Hindlimb muscle (tissue), 1 donor: ENCODE measurements around the gene TOGARAM2. TPM values are rescaled to one million over a fixed set of nuclear protein-coding genes. Genes with fewer than 3 reads are reported as not detected.
"Not testable (repeated sequence)": the region's sequence is repeated elsewhere in the genome, so short reads cannot be mapped to it uniquely, and the experiment has no call there.

ENCODE experiments used
- DNase-seq: peaks from one replicate; pipeline ENCODE4 v3.0.0-alpha.2; 2013
- polyA plus RNA-seq: library from polyadenylated mRNA; unstranded; fragments of 120-200 nt; gene quantifications from one replicate; pipeline ENCODE4 v1.2.1, GENCODE V29; 2013; ENCODE audit not compliant: insufficient read length

The TOGARAM2 gene
- polyA plus RNA-seq, 1 donor, result 0.83 TPM

DNA sequence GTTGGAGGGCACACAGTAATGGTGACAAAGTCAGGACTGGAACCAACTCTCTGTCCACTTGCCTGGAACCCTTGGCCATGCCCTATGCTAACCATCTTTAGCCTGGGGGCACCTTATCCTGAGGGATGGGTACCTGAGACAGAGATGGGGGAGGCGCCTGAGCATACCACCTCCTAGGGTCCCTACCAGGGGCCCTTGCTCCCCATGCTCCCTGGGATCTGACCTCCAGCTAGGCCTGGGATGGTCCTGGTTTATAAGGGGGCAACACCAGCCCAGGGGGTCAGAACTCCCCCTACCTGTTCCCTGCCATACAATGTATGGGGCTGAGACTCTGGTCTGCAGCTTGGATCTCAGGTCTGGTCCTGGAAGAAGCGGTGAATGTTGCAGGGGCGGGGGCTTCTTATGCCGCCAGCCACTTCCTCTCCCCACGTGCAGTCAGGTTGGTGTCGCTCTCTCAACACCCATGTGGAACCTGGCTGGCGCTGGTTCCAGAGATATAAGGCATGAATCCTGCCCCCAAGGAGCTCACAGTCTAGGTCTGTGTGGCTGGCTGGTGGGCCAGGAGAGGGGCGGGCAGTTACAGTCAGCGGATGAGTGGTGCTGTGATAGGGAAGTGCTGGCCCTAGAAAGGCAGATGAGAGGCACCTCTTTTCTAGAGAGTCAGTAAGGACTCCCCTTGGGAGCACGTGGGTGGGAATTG lies 3.8 kb upstream of the TOGARAM2 start:
- no peak for DNase-seq

DNA sequence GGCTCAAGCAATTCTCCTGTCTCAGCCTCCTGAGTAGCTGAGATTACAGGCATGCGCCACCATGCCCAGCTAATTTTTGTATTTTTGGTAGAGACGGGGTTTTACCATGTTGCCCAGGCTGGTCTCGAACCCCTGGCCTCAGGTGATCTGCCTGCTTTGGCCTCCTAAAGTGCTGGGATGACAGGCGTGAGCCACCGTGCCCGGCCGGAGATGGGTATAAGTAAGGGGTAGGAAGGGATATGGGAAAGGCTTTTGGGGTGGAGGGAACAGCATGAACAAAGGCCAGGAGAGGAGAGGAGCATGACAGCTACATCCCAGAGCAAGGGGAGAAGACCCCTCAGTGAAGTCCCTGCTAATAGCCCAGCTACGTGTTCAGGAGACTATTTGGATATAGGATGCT lies 3.1 kb upstream of the TOGARAM2 start:
- DNase-seq, result not testable (repeated sequence)

DNA sequence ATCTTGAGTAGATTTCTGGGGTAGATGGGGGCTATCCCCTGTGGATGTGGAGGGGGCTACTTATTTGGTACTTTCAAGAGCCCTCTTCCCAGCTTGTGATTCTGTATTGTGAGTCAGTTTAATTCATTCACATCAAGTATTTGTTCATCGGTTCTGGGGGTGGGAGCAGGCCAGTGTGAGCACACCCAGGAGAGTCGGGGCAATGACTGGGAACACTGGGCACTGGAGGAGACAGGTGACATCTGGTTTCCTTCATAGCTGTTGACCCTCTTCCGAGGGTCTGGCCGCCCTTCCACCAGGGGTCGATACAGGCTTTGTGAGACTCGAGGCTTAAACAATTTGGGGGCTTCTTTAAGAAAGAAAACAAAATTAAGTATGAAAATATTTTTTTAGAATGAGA lies 2.5 kb upstream of the TOGARAM2 start:
- no peak for DNase-seq

DNA sequence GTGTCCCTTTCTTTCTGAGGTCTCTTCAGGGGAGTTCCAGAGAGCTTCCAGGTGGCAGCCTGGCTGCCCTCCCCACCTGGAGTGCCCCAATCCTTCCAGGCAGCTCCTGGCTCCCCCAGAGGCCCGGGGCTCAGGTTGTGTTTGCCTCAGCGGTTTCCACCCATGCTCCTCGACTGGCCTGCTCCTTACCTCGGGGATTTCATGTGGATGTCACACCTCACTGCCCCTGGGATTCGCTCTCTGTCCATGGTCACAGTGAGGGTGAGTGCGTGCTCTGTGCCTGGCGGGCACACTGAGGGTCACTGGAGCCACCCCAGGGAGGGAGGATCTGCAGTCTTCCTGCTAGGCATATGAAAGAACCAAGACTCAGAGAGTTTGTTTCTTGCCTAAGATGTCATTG lies 2.1 kb upstream of the TOGARAM2 start:
- DNase-seq, result no peak

DNA sequence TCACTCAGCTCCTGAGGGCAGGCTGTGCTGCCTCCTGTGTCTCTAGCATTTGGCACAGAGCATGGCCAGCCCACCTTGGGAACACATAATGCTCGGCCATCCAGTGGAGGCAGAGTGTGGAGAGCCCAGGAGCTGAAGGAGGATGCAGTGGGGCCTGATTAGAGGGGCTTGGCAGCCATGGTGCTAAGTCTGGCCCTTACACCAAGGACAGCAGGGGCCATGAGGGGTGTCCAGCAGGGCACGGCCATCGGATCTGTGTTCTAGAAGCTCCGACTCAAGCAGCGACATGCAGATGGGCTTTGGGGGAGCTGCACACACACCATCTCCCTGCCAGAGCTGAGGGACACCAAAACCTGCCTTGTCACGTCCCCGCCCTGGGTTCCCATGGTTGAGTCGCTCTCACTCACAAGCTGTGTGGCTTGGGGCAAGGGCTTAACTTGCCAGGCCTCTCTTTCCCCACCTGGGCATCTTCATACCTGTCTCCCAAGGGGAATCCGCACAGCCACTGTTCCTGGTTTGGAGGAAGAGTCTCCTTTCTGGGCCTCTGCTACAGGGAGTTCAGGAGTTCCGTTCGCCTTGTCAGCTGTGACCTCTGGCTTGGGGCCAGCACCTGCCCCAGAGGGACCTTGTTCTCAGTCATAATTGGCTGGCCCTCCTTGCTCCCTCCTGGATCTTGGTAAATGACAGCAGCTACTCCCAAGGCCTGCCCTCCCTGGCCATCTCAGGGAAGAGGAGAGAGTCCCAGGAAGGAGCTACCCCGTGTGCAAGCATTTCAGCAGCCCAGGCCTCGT lies 1.3 kb upstream of the TOGARAM2 start:
- DNase-seq, result no peak

DNA sequence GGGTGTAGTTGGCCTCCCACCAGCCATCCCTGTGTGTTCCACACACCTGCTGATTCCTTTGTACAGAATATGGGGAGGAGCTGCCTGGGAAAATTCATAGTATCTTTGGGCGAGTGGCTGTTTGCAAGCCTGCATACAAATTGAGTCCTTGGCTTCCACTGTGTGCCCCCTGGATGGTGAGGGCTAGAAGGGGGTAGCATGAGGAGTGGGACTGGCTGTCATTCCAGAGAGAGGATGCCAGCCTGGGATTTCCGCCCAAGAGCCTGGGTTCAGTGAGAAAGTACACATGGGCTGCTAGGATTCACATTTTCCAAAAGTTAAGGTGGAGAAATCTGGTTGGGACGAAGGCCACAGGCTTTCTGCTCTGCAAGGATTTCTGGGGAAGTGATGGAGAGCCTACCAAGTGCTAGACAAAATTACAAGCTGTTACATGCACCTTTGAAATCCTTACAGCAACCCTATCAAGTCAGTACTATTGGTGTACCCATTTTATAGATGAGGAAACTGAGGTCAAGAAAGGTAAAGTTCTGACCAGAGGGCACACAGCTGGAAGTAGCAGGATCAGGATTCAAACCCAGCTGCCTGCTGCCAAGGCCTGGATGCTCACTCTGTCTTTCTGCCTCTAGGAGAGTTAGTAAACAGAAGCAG lies 606 bp upstream of the TOGARAM2 start:
- no peak for DNase-seq

DNA sequence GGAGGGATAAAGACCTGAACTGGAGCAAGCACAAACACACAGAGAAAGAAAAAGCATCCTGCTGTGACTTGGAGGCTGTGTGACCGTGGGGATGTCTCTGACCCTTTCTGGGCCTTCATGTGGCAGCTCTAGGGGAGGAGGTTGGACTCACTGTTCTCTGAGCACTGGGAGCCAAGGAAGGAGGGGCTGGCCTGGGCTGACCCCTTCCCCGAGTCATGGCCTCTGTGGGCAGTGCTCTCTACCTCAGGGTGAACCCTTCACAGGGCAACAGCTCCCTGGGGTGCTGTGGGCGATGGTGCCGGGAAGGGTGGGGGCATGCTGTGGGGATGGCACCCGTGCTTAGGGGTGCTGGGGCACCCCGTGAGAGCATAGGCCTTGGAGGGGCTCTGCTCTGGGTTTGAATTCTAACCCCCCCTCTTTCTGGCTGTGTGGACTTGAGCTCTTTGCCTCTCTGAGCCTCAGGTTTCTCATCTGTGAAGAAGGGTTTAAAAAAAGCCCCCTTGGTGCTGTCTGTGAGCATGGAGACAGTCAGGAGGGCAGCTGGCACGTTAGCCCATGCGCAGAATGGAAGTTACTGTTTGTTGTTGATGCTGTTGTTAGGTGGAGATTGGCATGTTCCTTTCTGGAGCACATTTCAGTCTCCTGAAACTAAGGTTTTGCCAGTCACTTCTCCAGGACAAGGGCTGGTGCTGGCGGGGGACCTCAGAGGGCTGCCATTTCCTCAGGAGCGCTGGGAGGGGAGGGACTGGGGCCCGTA lies 700 bp downstream of the TOGARAM2 start:
- DNase-seq, result no peak

DNA sequence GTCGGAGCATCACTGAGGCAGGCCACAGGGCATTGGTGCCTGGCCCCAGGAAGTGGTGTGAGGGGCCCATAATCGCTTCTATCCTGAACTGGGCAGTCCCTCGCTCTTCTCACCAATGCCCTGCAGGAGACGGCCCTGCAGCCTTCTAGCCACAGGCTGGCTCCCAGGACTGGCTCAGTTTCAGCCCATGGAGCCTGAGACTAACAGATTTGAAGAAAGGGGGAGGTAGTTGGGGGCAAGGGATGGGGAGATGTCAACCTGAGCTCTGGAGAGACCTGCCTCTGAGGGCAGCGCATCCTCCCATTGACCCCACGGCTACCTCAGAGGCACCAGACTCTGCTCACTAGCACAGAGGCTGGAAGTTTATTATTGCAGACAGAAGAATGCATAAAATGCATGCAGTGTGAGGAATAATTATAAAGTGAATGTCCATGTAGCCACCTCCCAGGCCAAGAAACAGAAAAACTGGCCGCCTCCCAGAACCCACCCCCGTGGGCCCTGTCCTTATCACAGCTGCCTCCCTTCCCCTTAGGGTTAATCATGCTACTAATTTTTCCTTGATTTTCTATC lies 1.4 kb downstream of the TOGARAM2 start:
- no peak for DNase-seq

DNA sequence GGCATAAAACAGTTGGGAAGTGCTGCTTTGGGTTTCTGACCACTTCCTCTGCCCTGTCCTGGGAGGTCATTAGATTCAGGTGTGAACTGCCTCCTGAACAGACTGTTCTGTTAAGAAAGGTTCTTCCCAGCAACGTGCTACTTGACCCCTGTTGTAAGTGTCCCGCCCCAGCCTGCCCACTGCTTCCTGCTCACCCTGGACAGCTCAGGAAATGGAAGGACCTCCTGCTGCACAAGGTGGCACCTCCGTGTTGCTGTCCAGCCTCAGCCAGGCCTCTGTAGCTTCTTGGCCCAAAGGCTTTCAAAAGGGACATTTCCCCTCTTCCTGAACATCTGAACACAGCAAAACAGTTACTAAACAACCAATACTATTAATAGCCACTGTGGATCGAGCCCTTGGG lies 5.3 kb downstream of the TOGARAM2 start:
- DNase-seq, result no peak

DNA sequence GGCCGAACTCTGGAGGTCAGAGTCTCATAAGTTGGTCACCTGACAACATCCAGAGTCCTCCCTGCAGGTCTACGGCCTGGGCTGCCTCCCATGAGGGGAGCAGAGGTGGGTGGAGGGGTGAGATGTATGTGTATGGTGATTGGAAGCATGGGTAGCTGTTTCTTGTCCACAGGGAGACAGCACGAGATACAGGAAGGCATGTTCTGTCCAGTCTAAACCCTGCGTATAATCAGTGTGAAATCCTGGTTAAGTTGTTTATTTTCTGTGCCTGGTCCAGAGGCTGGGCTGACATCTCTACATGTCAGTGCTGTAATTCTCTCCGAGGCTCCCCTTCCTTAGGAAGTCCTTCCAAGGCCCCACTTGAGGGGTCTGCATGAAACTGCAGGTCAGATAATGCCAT lies 8.9 kb downstream of the TOGARAM2 start:
- no peak for DNase-seq

DNA sequence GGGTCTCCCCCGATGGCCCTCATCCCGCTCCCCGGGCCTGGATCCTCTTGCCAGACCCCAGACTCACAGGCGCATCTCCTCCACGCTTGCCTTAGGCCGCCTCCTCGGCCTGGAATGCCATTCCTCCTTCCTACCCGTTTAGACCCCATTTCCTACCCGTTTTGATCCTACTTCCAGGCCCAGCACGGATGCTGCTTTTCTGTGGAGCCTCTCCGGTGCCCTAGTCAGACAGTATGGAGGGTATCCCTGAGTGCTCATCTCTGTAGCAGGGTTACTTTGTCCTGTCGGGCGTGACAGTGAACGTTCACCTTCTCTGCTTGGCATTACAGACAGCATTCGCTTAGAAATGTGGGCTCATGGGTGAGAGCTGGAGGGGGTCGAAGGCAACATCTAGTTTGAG lies 9.3 kb downstream of the TOGARAM2 start:
- no peak for DNase-seq

DNA sequence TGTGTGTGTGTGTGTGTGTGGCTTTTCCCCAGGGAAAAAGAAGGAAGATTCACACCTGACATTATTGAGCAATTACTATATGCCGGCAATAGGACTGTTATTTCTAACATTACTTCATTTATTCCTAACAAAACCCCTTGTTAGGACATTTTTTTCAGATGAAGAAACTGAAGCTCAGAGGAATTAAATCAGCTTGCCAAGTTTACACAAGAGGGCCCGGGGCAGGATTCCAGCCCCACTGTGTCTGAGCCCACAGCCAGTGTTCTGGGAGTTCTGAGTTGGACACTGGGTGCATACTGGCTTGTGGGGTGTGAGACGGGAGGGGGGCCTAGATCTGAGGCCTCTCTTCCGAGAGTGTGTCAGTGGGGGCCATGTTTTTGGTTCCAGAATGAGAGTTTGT lies 9.9 kb downstream of the TOGARAM2 start:
- no peak for DNase-seq

DNA sequence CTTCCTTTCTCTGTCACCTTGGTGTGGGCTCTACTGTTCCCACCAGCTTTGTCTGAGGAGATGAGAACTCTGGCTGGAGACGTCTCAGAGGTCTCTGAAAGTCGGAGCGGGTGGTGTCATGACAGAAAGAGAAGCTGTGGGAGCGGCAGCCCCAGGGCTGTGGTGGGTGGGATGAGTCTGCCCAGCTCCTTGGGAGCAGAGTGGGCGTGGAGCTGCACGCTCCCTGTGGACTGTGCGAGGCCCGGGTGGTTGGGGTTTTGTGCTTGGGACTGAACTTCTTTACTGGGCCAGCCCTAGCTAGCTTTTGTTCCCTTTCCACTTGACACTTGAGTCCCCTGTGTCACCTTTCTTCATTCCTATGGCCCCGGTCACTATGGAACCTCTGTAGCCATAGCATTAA lies 10.4 kb downstream of the TOGARAM2 start:
- no peak for DNase-seq

DNA sequence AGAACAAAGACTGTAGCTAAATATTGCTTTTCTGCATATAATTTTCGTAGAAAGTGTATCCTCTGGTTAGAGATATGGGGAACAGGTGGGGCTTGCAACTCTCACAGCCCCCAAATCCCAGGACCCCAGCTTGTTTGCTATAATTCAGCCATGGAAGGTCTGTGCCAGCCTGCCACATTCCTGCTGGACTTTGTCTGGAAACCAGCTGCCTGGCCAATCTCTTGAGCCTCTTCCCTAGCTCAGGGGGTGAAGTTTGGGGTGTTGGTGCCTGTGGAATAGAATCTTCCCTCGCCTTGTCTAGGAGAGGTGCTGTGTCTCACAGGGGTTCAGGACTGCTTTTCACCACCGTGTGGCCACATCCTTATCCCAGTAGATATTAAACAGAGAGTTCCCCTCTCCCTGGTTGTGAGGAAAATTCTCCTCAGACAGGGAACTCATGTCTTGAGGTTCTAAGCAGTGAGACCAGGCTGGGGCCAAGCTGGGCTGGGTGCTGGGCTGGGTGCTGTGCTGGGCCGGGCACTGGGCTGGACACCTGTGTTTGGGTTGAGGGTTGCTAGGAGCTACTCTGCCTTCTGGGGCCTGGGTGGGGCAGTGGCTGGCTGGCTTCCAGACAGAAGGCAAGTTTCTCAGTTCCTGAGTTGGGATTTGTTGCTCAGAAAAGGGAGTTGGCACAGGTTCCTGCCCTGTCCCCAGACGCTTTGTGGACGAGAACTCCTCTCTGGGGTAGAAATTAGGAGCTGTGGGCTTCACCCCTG lies 12.3 kb downstream of the TOGARAM2 start:
- DNase-seq, result no peak

DNA sequence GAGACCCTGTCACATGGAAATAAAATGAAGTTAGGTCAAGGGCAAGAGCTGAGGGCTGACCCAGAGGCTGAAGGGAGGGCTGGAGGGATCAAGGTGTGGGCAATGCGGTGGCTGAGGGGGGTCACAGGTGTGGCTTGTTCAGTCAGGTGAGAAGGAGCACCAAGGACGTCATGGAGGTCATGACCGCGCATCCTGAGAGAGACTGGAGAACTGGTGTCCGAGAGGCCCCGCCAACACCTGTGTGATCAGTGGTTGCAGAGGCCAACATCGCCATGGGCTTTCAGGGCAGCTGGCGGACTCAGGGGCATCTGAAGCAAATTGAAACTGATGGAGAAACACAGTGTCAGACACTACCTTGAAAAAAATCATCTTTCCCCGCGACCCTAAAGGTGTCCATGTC lies 13.0 kb downstream of the TOGARAM2 start:
- no peak for DNase-seq

DNA sequence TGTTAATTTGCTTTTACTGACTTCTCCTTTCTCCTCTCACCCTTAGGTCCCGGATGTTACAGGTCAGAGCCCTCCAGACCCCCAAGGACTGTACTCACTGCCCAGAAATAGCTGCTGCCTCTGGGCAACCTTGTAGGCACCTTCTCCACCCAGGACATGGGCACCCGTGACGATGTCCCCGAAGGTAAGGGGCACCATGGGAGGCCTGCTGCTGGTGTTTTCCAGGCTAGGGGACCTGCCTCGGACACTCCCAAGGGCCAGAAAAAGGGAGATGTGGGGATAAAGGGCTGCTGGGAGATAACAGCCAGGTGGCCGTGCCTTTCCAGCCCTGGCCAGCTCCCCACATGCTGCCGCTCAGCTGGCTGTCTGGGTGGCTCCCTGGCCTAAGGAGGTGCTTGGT lies 13.6 kb downstream of the TOGARAM2 start:
- DNase-seq, result no peak

DNA sequence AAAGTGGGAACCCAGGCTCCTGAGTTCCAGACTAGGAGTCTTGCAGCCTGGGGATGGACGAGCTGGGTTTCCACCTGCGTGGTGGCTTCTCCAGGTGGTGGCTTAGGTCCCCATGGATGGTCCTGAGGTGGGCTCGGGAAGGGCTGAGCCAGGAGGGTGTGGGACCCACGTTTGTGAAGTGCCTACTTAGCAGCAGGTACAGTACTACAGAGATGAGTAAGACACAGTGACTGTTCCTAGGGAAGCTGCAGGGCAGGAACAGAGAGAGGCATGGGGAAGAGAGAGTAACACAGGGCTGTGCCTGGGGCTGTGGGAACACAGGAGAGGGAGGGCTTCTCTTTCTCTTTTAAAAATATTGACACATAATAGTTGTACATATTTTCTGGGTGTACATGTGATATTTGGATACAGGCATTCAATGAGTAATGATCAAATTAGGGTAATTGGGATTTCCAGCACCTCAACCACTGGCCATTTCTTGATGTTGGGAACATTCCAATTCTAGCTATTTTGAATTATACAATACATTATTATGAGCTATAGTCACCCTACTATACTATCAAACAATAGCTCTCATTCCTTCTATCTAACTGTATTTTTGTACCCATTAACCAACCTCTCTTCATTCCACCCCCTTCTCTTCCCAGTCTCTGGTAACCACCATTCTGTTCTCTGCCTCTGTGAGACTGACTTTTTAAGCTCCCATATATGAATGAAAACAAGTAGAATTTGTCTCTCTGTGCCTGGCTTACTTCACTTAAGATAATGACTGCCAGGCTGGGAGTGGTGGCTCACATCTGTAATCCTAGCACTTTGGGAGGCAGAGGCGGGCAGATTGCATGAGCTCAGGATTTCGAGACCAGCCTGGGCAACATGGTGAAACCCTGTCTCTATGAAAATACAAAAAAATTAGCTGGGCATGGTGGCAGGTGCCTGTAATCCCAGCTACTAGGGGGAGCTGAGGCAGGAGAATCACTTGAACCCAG lies 15.0 kb downstream of the TOGARAM2 start:
- DNase-seq, result no peak

DNA sequence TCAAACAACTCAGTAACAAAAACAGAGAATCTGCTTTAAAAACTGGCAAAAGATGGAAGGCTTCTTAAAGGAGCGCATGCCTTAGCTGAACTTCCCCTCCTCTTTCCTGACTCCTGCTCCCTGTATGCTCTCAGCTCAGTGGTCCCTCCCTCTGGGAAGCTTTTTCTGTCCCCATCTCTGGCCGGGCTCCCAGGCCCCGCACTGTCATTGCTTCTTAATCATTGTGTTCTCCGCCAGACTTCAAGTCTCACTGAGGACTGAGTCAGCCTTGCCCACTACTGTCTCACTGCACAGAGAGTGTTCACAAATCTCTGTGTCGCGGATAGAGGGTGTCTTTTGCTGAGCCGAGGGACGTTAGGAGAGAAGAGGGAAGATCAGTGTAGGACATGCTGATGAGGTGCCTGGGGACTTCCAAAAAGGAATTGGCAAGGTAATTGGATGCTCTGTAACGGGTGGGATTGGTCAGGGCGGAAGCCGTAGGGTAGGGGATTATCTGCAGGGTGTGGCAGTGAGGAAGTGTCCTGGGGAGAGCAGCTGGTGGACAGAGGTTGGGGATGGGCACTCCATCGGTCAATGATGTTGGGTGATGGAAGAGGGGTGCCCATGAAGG lies 16.2 kb downstream of the TOGARAM2 start:
- no peak for DNase-seq

DNA sequence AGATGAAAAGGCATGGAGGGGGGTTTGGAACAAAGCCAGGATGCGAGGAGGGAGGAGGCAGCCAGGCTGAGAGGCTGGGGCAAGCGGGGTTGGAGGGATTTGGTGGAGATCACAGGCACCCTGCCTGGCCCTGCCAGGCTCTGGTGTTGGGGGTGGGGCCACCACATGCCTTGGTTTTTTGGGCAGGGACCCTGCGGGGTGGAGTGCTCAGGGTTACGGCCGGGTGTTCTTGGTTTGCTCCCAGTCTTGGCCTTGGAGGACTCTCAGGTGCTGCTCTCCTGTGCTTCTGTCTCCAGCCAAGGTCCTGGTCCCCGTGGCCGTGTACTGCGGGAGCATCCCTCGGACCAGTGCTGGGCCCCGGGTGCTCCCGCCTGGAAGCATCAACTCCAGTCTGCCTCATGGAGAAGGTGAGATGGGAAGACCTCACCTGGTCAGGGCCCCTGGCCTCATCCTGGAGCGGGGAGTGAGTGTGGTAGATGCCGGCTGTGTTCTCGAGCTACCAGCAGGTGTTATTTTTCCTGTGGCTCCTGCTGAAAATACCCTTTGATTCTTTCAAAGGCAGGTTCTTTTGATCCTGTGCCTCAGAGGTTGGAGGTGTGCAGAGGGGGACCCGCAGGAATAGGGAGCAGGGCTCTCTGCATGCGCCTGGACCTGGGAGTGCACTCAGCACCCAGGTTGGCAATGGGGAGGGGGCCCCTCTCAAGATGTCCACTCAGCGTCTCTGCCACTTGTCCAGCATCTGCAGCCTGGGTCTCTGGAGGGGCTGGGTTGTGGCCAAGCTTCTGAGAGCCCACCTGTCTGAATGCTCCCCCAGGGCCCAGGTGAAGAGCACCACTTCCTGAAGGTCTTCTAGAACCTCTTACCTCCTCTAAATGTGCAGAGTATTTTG lies 17.0 kb downstream of the TOGARAM2 start:
- no peak for DNase-seq
